ENCODE measurements around the gene EYS.

DNA sequence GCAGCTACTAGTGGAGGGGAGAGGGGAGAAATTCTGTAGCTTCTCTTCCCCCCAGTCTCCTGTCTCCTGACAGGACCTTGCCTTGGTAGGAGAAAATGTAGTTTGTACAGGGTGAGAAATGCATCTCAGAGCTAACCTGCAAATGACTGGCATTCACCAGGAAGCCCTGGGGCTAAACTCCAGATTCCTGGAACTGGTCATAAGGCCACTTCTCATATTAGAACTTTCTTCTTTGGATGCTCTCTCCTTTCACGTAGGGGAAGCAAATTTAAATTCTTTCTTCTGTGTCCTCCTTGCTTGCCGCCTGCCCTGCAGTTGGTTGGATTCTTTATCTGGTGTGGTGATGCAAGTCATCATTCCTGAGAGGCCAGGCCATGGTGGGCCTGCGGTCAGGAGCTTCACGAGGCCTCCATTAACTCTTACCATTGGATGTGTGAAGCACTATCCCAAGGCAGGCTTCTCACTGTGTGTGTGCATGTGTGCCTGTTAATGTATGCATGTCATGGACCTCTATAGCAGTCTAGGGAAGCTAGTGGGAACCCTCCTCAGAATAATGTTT is 1889.5 kb downstream of the EYS start:
- TF ChIP-seq GATA2 (IDR thresholded peaks at IDR 0.05; ENCODE audit: low read depth, low read length) (no peak), GATA3 (IDR thresholded peaks at IDR 0.05; ENCODE audit: low read depth, low read length) (no peak)

Data from SH-SY5Y (cell line).